ENCODE measurements around the gene SYDE2. TPM values are rescaled to one million over a fixed set of nuclear protein-coding genes. Genes with fewer than 3 reads are reported as not detected.

Gene SYDE2
- total RNA-seq, 6 experiments from 2014 or later: 3.2 to 6.7 (median 4.4) TPM

DNA sequence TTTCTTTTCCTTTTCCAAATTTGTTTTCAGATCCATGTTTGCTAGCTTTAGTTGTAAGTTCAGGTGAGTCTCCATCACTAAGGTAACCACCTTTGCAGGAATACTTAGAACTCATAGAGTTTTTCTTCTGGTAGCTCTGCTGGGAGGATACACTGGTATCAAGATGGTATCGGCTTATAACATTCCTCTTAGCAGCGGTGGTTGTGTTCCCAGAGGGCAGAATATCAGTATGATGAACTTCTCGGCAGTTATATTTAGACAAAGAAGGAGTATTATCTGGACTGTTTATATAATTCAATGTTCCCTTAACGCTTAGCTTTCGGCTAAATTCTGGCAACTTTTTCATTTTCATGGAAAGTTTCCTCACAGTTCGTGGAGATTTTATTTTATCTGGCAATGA is 18.1 kb downstream of the SYDE2 start:
- 71% methylated on average over 6 of the region's 6 CpGs for WGBS (ENCODE audit: insufficient coverage, low coverage, low lambda C conversion rate, missing lambda C conversion rate)
- no peak for ATAC-seq
- no peak for DNase-seq
- no peak overlapping the region for H3K4me3 ChIP-seq
- H3K36me3 ChIP-seq: no peaks in the 10 kb centered on the region
- intact Hi-C loops (cut with DNase I): no loop called here
- TF ChIP-seq, protein P1, sequence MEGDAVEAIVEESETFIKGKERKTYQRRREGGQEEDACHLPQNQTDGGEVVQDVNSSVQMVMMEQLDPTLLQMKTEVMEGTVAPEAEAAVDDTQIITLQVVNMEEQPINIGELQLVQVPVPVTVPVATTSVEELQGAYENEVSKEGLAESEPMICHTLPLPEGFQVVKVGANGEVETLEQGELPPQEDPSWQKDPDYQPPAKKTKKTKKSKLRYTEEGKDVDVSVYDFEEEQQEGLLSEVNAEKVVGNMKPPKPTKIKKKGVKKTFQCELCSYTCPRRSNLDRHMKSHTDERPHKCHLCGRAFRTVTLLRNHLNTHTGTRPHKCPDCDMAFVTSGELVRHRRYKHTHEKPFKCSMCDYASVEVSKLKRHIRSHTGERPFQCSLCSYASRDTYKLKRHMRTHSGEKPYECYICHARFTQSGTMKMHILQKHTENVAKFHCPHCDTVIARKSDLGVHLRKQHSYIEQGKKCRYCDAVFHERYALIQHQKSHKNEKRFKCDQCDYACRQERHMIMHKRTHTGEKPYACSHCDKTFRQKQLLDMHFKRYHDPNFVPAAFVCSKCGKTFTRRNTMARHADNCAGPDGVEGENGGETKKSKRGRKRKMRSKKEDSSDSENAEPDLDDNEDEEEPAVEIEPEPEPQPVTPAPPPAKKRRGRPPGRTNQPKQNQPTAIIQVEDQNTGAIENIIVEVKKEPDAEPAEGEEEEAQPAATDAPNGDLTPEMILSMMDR (IDR thresholded peaks at IDR 0.05): no peak
- TF ChIP-seq POLR2A (IDR thresholded peaks at IDR 0.05): no peak
- no peaks in the 10 kb centered on the region for H3K4me1 ChIP-seq
- H3K27me3 ChIP-seq: no peaks in the 10 kb centered on the region
- H3K9me3 ChIP-seq: no peaks in the 10 kb centered on the region
- H3K27ac ChIP-seq: no peak overlapping the region

DNA sequence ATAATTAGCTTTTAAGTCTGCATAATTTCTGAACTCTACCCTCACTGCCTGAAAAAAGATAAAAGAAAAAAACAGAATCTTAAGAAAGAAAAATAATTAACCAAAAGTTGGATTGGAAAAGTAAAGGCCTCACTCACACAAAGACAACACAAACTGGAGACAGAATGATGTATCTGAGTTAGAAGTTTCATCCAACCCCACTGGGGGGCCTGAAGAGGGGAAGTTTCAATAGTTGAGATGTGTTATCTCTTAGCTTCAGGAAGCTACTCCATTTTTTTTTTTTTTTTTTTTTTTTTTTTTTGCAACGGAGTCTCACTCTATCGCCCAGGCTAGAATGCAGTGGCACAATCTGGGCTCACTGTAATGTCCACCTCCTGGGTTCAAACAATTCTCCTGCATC is 19.9 kb downstream of the SYDE2 start:
- TF ChIP-seq, protein P1 (IDR thresholded peaks at IDR 0.05): no peak
- no peak for TF ChIP-seq POLR2A (IDR thresholded peaks at IDR 0.05)
- H3K27me3 ChIP-seq: no peaks in the 10 kb centered on the region
- no peak for DNase-seq
- no peaks in the 10 kb centered on the region for H3K4me1 ChIP-seq
- ATAC-seq: no peak
- H3K36me3 ChIP-seq: no peaks in the 10 kb centered on the region
- H3K27ac ChIP-seq: no peak overlapping the region
- intact Hi-C loops (cut with DNase I): no loop called here
- WGBS (ENCODE audit: insufficient coverage, low coverage, low lambda C conversion rate, missing lambda C conversion rate): 93% methylated on average over 2 of the region's 2 CpGs
- no peak overlapping the region for H3K4me3 ChIP-seq
- H3K9me3 ChIP-seq: no peaks in the 10 kb centered on the region

DNA sequence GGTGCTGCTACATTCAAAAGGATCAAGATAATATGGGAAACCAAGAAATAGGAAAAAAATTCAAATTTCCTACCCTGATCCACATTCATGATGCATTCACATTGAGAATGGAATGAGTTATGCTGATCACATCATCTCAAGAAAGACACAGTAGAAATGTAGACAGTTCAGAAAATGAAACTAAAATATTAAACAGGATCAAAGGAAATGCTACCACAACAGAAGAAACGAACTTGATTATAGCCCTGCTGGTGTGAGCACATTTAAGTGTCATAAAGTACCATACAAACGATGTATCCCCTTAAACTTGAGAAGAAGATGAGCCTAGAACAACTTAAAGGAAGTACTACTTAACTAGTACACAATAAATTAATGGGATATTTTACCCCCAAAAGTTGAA is 21.3 kb downstream of the SYDE2 start:
- no peak for DNase-seq
- WGBS (ENCODE audit: insufficient coverage, low coverage, low lambda C conversion rate, missing lambda C conversion rate): 33% methylated on average over 2 of the region's 2 CpGs
- Histone ChIP-seq H3K9me3 (no peaks in the 10 kb centered on the region), H3K4me1 (no peaks in the 10 kb centered on the region), H3K36me3 (no peaks in the 10 kb centered on the region), H3K27ac (no peak overlapping the region), H3K4me3 (no peak overlapping the region), H3K27me3 (no peaks in the 10 kb centered on the region)
- ATAC-seq: no peak
- TF ChIP-seq, protein P1 (IDR thresholded peaks at IDR 0.05): no peak
- no peak for TF ChIP-seq POLR2A (IDR thresholded peaks at IDR 0.05)
- intact Hi-C loops (cut with DNase I): no loop called here

DNA sequence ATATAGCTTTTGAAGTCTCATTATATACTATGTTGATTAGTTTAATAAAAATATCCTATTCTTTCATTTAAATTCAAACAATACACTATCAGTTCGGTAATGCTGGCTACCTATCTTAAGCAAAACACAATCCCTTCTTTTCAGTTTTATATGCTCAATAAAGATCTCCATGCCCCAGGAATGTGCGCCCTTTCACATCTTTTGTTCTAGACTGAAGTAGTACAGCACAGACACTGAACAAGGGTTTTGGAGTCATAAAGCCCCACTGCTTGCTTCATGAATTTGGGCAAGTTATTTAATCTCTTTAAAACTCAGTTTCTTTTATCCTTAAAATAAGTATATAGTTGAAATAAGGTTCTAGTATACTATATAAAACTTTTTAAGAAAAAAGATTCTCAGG is 22.4 kb downstream of the SYDE2 start:
- Histone ChIP-seq H3K27ac (no peak overlapping the region), H3K9me3 (no peaks in the 10 kb centered on the region), H3K4me3 (no peak overlapping the region), H3K4me1 (no peaks in the 10 kb centered on the region), H3K27me3 (no peaks in the 10 kb centered on the region), H3K36me3 (no peaks in the 10 kb centered on the region)
- TF ChIP-seq POLR2A (IDR thresholded peaks at IDR 0.05): no peak
- TF ChIP-seq, protein P1 (IDR thresholded peaks at IDR 0.05): no peak
- intact Hi-C loops (cut with DNase I): no loop called here
- DNase-seq: no peak
- ATAC-seq: no peak
- 100% methylated on average over 2 of the region's 2 CpGs for WGBS (ENCODE audit: insufficient coverage, low coverage, low lambda C conversion rate, missing lambda C conversion rate)

DNA sequence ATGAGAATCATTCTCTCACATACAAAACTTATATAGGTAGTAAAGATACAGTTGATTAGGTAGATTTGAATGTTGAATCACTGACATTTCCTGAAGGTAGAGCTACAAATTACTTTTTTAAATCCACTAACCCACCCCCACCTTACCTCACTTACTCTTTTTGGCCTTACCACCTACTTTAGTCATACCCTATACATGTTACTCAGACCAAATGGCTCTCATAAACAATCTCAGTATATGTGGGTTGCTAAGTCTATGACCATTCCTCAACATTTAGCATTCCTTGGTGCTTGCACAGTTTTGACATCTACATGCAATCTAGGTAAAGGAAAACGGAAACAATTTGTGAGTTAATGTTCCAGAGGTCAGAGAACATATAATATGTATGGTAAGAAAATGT is 26.3 kb downstream of the SYDE2 start:
- no peaks in the 10 kb centered on the region for H3K36me3 ChIP-seq
- intact Hi-C loops (cut with DNase I): no loop called here
- no peak overlapping the region for H3K27ac ChIP-seq
- no peak for DNase-seq
- WGBS (ENCODE audit: insufficient coverage, low coverage, low lambda C conversion rate, missing lambda C conversion rate): 88% methylated on average over 1 of the region's 1 CpG
- H3K4me3 ChIP-seq: no peak overlapping the region
- no peaks in the 10 kb centered on the region for H3K27me3 ChIP-seq
- no peak for ATAC-seq
- no peak for TF ChIP-seq POLR2A (IDR thresholded peaks at IDR 0.05)
- TF ChIP-seq, protein P1 (IDR thresholded peaks at IDR 0.05): no peak
- H3K4me1 ChIP-seq: no peaks in the 10 kb centered on the region
- no peaks in the 10 kb centered on the region for H3K9me3 ChIP-seq

Data from right lobe of liver (tissue), 6 donors.